Measurements from ENCODE around the gene SLC25A45.

DNA sequence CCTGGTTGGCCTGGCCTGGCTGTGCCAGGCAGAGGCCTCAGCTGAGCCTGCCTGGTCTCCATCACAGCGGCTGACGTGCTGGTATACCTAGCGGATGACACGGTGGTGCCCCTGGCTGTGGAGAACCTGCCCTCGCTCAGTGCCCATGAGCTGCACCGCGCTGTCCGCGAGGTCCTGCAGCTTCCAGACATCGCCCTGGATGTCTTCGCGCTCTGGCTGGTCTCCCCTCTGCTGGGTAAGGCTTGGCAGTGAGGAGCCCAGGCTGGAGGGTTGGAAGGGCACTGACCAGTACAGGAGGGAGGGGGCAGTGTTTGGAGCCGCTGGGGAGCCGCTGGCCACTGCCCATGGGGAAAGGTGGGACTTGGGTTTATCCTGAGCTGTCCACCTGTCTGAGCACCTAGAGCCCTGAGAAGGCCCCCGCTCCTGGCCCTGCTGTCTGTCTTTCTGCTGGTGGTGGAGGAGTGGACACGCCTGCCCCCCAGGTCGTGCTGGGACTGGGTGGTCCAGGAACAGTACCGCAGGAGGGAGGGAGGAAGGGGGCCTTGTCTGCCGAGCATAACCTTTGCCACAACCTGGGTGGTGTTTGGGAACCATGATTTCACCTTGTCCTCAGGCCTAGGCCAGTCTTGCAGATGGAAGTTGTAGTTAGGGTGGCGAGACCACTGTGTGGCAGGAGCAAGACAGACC is 7.0 kb upstream of the SLC25A45 start:
- TF ChIP-seq EZH2 (IDR thresholded peaks at IDR 0.05; ENCODE audit: low read length, missing control alignments): no peak
- TF ChIP-seq, protein P1, sequence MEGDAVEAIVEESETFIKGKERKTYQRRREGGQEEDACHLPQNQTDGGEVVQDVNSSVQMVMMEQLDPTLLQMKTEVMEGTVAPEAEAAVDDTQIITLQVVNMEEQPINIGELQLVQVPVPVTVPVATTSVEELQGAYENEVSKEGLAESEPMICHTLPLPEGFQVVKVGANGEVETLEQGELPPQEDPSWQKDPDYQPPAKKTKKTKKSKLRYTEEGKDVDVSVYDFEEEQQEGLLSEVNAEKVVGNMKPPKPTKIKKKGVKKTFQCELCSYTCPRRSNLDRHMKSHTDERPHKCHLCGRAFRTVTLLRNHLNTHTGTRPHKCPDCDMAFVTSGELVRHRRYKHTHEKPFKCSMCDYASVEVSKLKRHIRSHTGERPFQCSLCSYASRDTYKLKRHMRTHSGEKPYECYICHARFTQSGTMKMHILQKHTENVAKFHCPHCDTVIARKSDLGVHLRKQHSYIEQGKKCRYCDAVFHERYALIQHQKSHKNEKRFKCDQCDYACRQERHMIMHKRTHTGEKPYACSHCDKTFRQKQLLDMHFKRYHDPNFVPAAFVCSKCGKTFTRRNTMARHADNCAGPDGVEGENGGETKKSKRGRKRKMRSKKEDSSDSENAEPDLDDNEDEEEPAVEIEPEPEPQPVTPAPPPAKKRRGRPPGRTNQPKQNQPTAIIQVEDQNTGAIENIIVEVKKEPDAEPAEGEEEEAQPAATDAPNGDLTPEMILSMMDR (conservative IDR thresholded peaks at IDR 0.05 in 1 of 2, IDR thresholded peaks at IDR 0.05 in 1 of 2; ENCODE audit: low read depth in 1 of 2, low read length in 2 of 2): no peak
